PC-3 (cell line): ENCODE data around the gene MAGEF1. TPM values are rescaled to one million over a fixed set of nuclear protein-coding genes. Genes with fewer than 3 reads are reported as not detected.

Experiments used
- ATAC-seq: fragments of 200-7000 bp; cut with Tn5 transposase; 2 replicates; pipeline ENCODE4 v1.9.1; 2020; ENCODE audit warnings: mild to moderate bottlenecking, moderate library complexity
- BruUV-seq: library from RNA; stranded (reverse); fragments of 400-500 nt; replicated peaks from 2 replicates; lab custom pipeline; 2021; lab: Mats Ljungman, UMichigan
- CTCF ChIA-PET: fragments of 300-600 bp; sonication (Branson Sonifier 250); formaldehyde crosslinking; loops from one replicate; lab custom pipeline; 2022; ENCODE audit warnings: antibody characterized with exemption; lab: Charles Lee
- POLR2A ChIA-PET: fragments of 300-600 bp; sonication (Branson Sonifier 250); formaldehyde crosslinking; loops from one replicate; lab custom pipeline; 2022; ENCODE audit warnings: antibody characterized with exemption; ENCODE audit not compliant: unreplicated experiment; lab: Charles Lee
- DNase-seq: peaks from one replicate; pipeline ENCODE4 v3.0.0-alpha.2; 2015
- H2AFZ ChIP-seq: fragments of 300-600 bp; sonication (generic); 2 replicates; pipeline ENCODE4 v1.6.0; 2016; ENCODE audit warnings: antibody characterized with exemption, low read length
- H3F3A ChIP-seq: fragments of 300-600 bp; sonication (generic); one replicate; pipeline ENCODE4 v1.6.0; 2017; ENCODE audit warnings: antibody characterized with exemption, low read length, control low read depth, mild to moderate bottlenecking; ENCODE audit not compliant: unreplicated experiment
- H3K27ac ChIP-seq: fragments of 300-600 bp; sonication (generic); 2 replicates; pipeline ENCODE4 v1.5.1; 2016; ENCODE audit warnings: mild to moderate bottlenecking, low read length
- H3K27me3 ChIP-seq: fragments of 300-600 bp; sonication (generic); 2 replicates; pipeline ENCODE4 v1.6.1; 2016; ENCODE audit warnings: low read length, mixed read lengths
- H3K36me3 ChIP-seq: fragments of 300-600 bp; sonication (generic); 2 replicates; pipeline ENCODE4 v1.6.1; 2016; ENCODE audit warnings: low read depth, mixed run types, low read length, mixed read lengths
- H3K4me1 ChIP-seq: fragments of 300-600 bp; sonication (generic); 2 replicates; pipeline ENCODE4 v1.5.1; 2016; ENCODE audit warnings: low read length; ENCODE audit not compliant: insufficient read depth
- H3K4me2 ChIP-seq: fragments of 300-600 bp; sonication (generic); 2 replicates; pipeline ENCODE4 v1.6.0; 2016; ENCODE audit warnings: low read length
- H3K4me3 ChIP-seq: fragments of 300-600 bp; sonication (generic); 2 replicates; pipeline ENCODE4 v1.5.1; 2016; ENCODE audit warnings: mild to moderate bottlenecking, low read length, mixed read lengths
- H3K79me2 ChIP-seq: fragments of 300-600 bp; sonication (generic); 2 replicates; pipeline ENCODE4 v1.6.1; 2017; ENCODE audit warnings: low read length, mixed read lengths
- H3K9ac ChIP-seq: fragments of 300-600 bp; sonication (generic); 2 replicates; pipeline ENCODE4 v1.6.0; 2016; ENCODE audit warnings: mild to moderate bottlenecking, low read length
- H3K9me2 ChIP-seq: fragments of 300-600 bp; sonication (generic); replicated peaks from 2 replicates; pipeline ENCODE4 v1.6.1; 2016; ENCODE audit warnings: mixed run types, low read length, mixed read lengths
- H3K9me3 ChIP-seq: fragments of 300-600 bp; sonication (generic); 2 replicates; pipeline ENCODE4 v1.6.1; 2016; ENCODE audit warnings: low read length, mixed read lengths
- H4K20me1 ChIP-seq: fragments of 300-600 bp; sonication (generic); 2 replicates; pipeline ENCODE4 v1.6.1; 2016; ENCODE audit warnings: low read length, mixed read lengths
- CTCF ChIP-seq: fragments of 300-600 bp; sonication (generic); conservative IDR thresholded peaks from 2 replicates; pipeline ENCODE4 v1.5.1; 2017; ENCODE audit warnings: antibody characterized with exemption, low read depth, mild to moderate bottlenecking, low read length
- EZH2 ChIP-seq: fragments of 300-600 bp; sonication (generic); IDR thresholded peaks from one replicate; pipeline ENCODE4 v1.6.1; 2017; ENCODE audit warnings: antibody characterized with exemption, mild to moderate bottlenecking, low read length; ENCODE audit not compliant: unreplicated experiment
- EZH2phosphoT487 ChIP-seq: fragments of 300-600 bp; sonication (generic); IDR thresholded peaks from 2 replicates; pipeline ENCODE4 v1.6.1; 2018; ENCODE audit warnings: mild to moderate bottlenecking, antibody characterized with exemption, low read length, borderline replicate concordance
- intact Hi-C: fragments of 100-400 bp; cut with micrococcal nuclease; formaldehyde crosslinking; loops from 2 replicates; pipeline ENCODE4 v1.9.0; 2023
- total RNA-seq: library from RNA; depleted of rRNA; stranded (reverse); fragments of >200 nt; gene quantifications from 2 replicates; pipeline ENCODE4 v1.2.3, GENCODE V29; 2014

MAGEF1 gene
- total RNA-seq, 1 experiment from 2014 or later, result 43.6 TPM

GRCh38 chr3:184672335-184672734, 39.5 kb downstream of the MAGEF1 start:
- BruUV-seq, result no TSS peak
- CTCF ChIA-PET, result interaction anchor here (0.5 kb wide), 1 partner anchor 36 kb away, joined by 3 read pairs; no protein-coding TSS in a partner anchor

GRCh38 chr3:184670091-184670602, 41.7 kb downstream of the MAGEF1 start:
- ATAC-seq (no peak), DNase-seq (no peak)
- TF ChIP-seq CTCF (no peak), EZH2phosphoT487 (no peak), EZH2 (no peak)
- no peaks in the 10 kb centered on the region for H3K36me3 ChIP-seq
- no peaks in the 10 kb centered on the region for H3K79me2 ChIP-seq
- no peaks in the 10 kb centered on the region for H3K27me3 ChIP-seq
- no peaks in the 10 kb centered on the region for H3K9me2 ChIP-seq
- no peaks in the 10 kb centered on the region for H3K4me1 ChIP-seq
- H2AFZ ChIP-seq, result no peak overlapping the region
- ChIA-PET CTCF (no interaction called here), POLR2A (no interaction called here)
- no TSS peak for BruUV-seq
- no peak overlapping the region for H3K9ac ChIP-seq
- no peak overlapping the region for H3K4me3 ChIP-seq
- intact Hi-C loops, result no loop called here
- H3K9me3 ChIP-seq, result no peaks in the 10 kb centered on the region
- no peak overlapping the region for H3K27ac ChIP-seq
- no peaks in the 10 kb centered on the region for H3F3A ChIP-seq
- no peak overlapping the region for H3K4me2 ChIP-seq
- H4K20me1 ChIP-seq, result no peaks in the 10 kb centered on the region

More at GRCh38 chr3:184672335-184672734, 39.5 kb downstream of the MAGEF1 start:
- H3K9me2 ChIP-seq, result no peaks in the 10 kb centered on the region
- H3K27ac ChIP-seq, result no peak overlapping the region
- intact Hi-C loops, result no loop called here
- no peak overlapping the region for H3K4me2 ChIP-seq
- H2AFZ ChIP-seq, result no peak overlapping the region
- H3K36me3 ChIP-seq, result no peaks in the 10 kb centered on the region
- H3K79me2 ChIP-seq, result no peaks in the 10 kb centered on the region
- no peak overlapping the region for H3K4me3 ChIP-seq
- no peaks in the 10 kb centered on the region for H3K4me1 ChIP-seq
- H4K20me1 ChIP-seq, result no peaks in the 10 kb centered on the region
- no peak for DNase-seq
- no peaks in the 10 kb centered on the region for H3K27me3 ChIP-seq
- H3K9ac ChIP-seq, result no peak overlapping the region
- no peaks in the 10 kb centered on the region for H3F3A ChIP-seq
- H3K9me3 ChIP-seq, result no peaks in the 10 kb centered on the region
- TF ChIP-seq EZH2, result no peak
- no peak for TF ChIP-seq EZH2phosphoT487
- TF ChIP-seq CTCF, result no peak
- no peak for ATAC-seq
- POLR2A ChIA-PET, result no interaction called here

GRCh38 chr3:184669578-184669977, 42.3 kb downstream of the MAGEF1 start:
- Histone ChIP-seq H3K9me3 (no peaks in the 10 kb centered on the region), H2AFZ (no peak overlapping the region), H3F3A (no peaks in the 10 kb centered on the region), H3K4me1 (no peaks in the 10 kb centered on the region), H3K9ac (no peak overlapping the region), H3K4me3 (no peak overlapping the region), H3K9me2 (no peaks in the 10 kb centered on the region), H3K4me2 (no peak overlapping the region), H3K27ac (no peak overlapping the region), H3K36me3 (no peaks in the 10 kb centered on the region), H4K20me1 (no peaks in the 10 kb centered on the region), H3K79me2 (no peaks in the 10 kb centered on the region), H3K27me3 (no peaks in the 10 kb centered on the region)
- ATAC-seq, result no peak
- ChIA-PET CTCF (no interaction called here), POLR2A (no interaction called here)
- DNase-seq, result no peak
- BruUV-seq, result no TSS peak
- no peak for TF ChIP-seq EZH2
- intact Hi-C loops, result no loop called here
